C4-2B (cell line): ENCODE data around the gene FOXJ1.

Source experiments
- H3K27ac ChIP-seq: fragments of 450-650 bp; 2 replicates; pipeline ENCODE4 v1.5.1; 2017
- ZFX ChIP-seq: fragments of 450-650 bp; IDR thresholded peaks from 2 replicates; pipeline ENCODE4 v1.6.1; 2017
- TF ChIP-seq, protein P1 (sequence below): fragments of 450-650 bp; conservative IDR thresholded peaks from 2 replicates; pipeline ENCODE4 v1.5.1; 2017; ENCODE audit warnings: mild to moderate bottlenecking

The FOXJ1 gene

DNA sequence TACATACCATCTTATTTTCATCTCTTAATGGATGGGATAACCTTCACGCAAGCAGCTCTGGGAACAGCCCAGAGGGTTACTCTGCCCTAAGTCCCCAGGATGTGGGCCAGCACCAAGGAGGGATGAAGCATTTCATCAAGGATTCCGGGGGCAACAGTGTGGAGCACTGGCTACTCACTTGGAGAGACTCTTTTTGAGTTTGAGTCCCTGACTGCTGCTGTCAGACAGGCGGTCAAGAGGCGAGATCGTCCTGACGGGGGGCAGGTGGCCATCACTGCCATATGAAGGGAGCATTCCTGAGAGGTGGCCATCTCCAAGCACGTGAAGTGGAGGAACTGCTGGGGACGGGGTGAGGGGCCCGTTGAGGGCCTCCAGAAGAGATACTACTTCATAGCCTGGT, 18.1 kb upstream of the FOXJ1 start:
- H3K27ac ChIP-seq: no peak overlapping the region
- TF ChIP-seq, protein P1, sequence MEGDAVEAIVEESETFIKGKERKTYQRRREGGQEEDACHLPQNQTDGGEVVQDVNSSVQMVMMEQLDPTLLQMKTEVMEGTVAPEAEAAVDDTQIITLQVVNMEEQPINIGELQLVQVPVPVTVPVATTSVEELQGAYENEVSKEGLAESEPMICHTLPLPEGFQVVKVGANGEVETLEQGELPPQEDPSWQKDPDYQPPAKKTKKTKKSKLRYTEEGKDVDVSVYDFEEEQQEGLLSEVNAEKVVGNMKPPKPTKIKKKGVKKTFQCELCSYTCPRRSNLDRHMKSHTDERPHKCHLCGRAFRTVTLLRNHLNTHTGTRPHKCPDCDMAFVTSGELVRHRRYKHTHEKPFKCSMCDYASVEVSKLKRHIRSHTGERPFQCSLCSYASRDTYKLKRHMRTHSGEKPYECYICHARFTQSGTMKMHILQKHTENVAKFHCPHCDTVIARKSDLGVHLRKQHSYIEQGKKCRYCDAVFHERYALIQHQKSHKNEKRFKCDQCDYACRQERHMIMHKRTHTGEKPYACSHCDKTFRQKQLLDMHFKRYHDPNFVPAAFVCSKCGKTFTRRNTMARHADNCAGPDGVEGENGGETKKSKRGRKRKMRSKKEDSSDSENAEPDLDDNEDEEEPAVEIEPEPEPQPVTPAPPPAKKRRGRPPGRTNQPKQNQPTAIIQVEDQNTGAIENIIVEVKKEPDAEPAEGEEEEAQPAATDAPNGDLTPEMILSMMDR: no peak
- TF ChIP-seq ZFX: no peak

DNA sequence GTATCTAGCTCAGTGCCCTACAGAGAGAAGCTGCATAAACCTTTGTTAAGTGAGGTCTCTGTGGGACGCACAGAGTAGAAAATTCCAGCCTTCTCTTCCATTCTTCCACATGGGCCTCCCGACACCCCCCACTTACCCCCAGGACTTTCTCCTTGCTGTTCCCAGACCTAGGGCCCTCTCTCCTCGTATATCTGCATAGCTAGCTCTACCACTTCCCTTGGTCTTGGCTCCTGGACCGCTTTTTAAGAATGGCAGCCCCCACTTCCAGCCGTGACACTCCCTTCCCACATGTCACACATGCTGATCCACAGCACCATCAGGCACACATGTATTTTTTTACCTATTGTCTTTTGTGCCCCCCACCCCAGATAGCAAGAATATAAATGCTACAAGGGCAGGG, 16.7 kb upstream of the FOXJ1 start:
- peak overlapping the region; percentile 59 for H3K27ac ChIP-seq
- no peak for TF ChIP-seq ZFX
- TF ChIP-seq, protein P1: no peak

DNA sequence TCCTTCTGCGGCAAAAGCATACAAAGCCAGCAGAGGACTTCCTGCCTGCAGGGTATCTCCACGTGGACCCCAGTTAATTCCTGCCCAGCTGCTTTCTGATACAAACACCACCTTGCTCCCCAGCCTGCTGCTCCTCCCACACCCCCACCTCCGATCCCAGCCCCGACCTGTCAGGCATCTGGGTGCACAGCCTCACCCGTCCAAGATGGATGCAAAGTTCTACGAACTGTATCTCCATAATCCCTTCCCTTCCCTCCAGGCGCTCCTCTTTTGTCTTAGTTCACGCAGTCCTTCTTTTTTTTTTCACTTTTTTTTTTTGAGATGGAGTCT, 15.6 kb upstream of the FOXJ1 start:
- TF ChIP-seq ZFX: no peak
- TF ChIP-seq, protein P1: no peak
- H3K27ac ChIP-seq: peak overlapping the region; percentile 59

GRCh38 chr17:76155988-76156661, 15.1 kb upstream of the FOXJ1 start:
- H3K27ac ChIP-seq: peak overlapping the region; percentile 59
- TF ChIP-seq, protein P1: no peak
- no peak for TF ChIP-seq ZFX

DNA sequence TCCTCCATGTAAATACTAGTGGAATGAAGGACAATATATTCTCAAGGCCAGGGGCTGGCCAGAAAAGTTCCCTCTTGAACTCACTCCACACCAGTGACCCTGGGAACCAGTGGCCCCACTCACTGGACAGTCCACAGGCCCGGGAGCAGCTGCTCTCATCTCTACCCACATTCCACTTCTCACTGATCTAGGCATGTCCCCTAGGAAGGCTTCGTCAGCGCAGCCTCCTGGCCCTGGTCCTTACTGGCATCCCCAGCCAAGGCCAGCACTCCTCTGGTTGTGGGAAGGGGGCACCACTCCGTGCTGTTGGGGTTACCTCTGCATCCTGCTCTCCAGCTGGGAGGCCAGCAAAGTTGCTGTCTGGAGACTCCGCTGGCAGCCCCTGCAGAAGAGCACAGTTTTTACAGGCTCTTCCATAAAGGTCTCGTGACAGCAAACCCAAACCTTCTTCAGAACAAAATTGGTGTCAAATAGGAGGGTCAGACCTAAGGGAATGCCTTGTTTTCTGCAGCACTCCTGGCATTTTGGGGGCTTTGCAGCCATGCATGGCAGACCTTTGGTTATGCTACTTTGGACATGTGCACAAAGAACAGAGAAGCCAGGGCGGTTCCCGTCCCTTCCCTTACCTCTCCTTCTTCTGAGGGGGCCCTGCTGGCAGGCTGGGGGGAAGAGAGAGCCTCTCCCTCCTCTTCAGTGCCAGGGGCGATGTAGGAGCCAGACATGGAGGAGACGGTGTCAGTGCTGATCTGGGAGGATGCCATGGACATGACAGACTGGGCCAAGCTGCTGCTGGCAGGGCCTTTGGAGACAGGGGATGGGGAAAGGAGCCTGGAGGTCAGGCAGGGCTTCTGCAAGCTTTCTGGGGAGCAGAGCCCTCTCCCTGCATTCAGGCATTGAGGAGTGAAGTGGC, 14.1 kb upstream of the FOXJ1 start:
- TF ChIP-seq, protein P1: no peak
- no peak for TF ChIP-seq ZFX
- peak overlapping the region; percentile 59 for H3K27ac ChIP-seq

DNA sequence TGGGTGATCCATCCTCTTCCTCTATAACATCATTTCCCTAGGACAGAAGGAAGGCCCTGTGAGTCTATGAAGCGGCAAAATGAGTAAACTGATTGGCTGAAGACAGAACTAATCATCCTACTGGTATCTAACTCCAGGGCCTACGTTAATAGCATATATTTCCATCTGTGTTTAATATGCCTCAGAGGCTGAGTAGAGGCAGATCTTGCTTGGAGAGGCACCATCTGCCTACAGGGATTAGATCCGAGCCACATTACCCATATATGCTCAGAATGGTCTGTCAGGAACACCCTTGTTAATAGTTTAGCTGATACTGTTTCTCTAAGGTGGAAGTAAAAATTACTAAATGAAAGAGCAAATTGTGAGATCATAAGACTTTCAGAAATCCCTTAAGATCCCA, 13.2 kb upstream of the FOXJ1 start:
- no peak overlapping the region for H3K27ac ChIP-seq
- TF ChIP-seq, protein P1: no peak
- TF ChIP-seq ZFX: no peak

GRCh38 chr17:76153640-76154039, 12.6 kb upstream of the FOXJ1 start:
- TF ChIP-seq, protein P1: no peak
- no peak overlapping the region for H3K27ac ChIP-seq
